Inflammatory macrophage treated with lipopolysaccharide for 1 hour (primary cell): Measurements from ENCODE around the gene GCLM.

Experiments
- DNase-seq, 2 donors: peaks; one replicate each; pipeline ENCODE4 v3.0.0-alpha.2; 2020 to 2022

GCLM gene

DNA sequence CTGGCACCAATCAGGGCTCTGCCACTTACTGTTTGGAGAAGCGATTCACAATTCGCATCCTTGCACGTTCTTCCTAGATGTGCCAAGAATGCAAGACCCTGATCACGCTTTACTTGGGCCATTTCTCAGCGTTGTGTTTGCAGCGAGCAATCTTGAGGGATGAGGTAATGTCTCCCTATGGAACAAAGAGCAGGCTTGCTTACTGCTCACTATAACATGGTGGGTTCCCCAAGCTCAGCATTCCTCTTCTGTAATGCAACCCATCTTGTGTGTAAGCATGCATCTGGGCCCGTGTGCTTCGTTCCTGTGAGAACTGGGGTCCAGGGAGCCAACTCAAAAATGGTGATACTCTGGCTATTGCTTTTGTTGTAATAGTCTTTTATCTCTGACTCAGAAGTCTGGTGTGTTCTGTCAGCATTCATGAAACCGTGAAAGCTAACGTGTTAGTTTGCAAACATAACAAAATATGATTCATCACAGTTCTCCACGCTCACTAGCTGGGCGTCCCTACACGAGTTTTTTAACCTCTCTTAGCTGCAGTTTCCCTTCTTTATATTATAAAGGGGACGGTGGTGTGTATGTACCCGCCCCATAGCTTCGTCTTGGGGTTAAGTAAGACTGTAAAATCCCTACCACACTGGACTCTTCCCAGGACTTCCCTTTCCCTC, 63.6 kb downstream of the GCLM start:
- peak; percentile 94 to 97 for DNase-seq

DNA sequence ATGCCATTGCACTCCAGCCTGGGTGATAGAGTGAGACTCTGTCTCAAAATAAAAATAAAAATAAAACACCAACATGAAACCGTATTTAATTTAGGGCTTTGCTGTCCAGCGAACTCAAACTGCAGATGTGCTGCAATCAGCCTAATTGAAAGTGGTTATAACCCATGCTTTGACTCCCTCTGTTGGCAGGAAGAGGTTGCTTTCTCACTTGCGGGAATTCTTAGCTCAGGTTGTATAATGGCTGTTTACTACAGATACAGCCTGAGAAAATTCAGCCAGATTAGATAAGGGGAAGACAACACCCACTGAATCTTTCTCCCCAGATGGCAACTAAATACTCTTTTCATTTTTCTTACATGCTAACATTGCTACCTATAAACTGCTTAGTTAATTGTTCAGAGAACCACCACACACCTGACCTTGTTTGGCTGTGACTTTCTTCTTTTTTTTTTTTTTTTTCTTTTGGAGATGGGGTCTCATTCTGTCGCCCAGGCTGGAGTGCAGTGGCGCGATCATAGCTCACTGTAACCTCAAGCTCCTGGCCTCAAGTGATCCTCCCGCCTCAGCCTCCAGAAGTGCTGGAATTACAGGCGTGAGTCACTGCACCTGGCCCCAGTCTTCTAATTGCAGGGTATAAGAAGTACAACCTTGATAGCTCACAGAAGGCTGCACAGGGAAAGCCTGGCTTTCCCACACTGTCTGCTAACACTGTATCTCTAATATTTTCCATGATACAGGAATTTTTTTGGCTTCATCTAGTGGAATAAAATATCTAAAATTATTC, 64.8 kb downstream of the GCLM start:
- DNase-seq, result peak; percentile 74 to 82

- no peak for DNase-seq
Measured at GRCh38 chr1:93842750-93843500, 66.3 kb downstream of the GCLM start.

DNA sequence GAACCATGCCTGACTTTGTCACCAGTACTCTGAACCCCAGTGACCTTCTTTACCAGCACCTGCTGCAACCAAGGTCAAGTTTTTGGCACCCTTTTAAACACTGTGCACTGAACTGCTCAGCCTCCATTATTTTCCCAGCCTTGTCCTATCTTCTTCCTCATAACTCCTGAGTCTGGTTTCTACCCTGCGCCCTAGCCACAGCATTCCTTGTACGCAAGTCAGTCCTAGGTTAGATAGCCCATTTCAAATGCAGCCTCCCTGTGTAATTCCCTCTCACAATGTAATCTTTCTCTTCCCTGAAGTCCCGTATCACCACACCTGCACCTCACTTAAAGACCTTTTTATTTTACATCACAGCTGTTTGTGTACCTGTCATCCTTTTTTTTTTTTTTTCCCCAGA, 67.5 kb downstream of the GCLM start:
- DNase-seq, result no peak

- DNase-seq, result no peak
Measured at GRCh38 chr1:93840956-93841482, 68.2 kb downstream of the GCLM start.

GRCh38 chr1:93839753-93840152, 69.5 kb downstream of the GCLM start:
- no peak for DNase-seq

DNA sequence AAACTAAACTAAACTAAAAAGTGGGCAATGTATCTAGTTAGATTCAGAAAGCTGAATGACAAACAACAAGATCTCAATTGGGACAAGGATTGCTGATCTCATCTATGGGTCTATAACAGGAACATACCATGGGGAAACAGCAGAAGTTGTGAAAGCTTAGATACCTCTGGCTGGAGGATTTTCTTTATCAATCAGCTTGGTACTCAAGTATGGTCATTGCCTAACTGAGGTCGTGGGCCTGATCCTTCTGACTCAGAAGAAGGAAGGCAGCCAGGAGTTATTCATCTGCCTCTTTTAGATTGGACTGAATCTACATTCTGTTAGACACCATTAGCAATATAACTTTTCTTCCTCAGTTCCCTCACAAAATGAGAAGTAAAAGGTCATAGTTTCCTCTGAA, 69.9 kb downstream of the GCLM start:
- peak; percentile 72 to 81 for DNase-seq

DNA sequence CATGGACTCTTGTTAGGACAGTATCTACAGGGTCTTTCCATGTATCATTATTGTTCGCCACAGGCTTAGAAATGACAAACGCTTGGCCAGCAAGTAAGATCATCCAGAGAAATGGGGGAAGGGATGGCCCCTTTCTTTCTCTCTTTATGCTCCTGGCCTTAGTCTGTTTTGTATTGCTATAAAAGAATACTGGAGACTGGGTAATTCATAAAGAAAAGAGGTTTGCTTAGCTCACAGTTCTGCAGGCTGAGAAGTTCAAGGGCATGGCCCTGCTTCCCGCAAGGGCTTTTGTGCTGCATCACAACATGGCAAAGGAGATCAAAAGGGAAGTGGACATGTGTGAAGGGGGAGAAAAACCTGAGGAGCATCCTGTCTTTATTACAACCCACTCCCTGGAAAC, 71.3 kb downstream of the GCLM start:
- no peak for DNase-seq
